Stomach (tissue), 4 donors: Measurements from ENCODE around the gene SLC31A1.

Source experiments
- EP300 ChIP-seq: sonication (generic); formaldehyde crosslinking; IDR thresholded peaks from one replicate; pipeline ENCODE4 v1.6.1; 2017; ENCODE audit warnings: antibody characterized with exemption
- POLR2A ChIP-seq, 4 donors: fragments of 450-650 bp; IDR thresholded peaks; one replicate each; pipeline ENCODE4 v1.6.1; 2016; ENCODE audit warnings: antibody characterized with exemption in 4 of 4, control low read depth in 2 of 4, mild to moderate bottlenecking in 1 of 4, moderate library complexity in 1 of 4
- POLR2AphosphoS5 ChIP-seq, 3 donors: sonication (generic); formaldehyde crosslinking; IDR thresholded peaks; one replicate each; pipeline ENCODE4 v1.6.1; 2016; ENCODE audit warnings: antibody characterized with exemption in 3 of 3
- TF ChIP-seq, protein P1 (sequence below), 7 experiments: fragments of 450-650 bp in 4 of 7; fragments of 200-600 bp in 3 of 7; sonication (generic) in 3 of 7; IDR thresholded peaks; one replicate each; pipeline ENCODE4 v1.5.1; 2016 to 2019; ENCODE audit warnings: antibody characterized with exemption in 7 of 7, control low read depth in 2 of 7, mild to moderate bottlenecking in 1 of 7

DNA sequence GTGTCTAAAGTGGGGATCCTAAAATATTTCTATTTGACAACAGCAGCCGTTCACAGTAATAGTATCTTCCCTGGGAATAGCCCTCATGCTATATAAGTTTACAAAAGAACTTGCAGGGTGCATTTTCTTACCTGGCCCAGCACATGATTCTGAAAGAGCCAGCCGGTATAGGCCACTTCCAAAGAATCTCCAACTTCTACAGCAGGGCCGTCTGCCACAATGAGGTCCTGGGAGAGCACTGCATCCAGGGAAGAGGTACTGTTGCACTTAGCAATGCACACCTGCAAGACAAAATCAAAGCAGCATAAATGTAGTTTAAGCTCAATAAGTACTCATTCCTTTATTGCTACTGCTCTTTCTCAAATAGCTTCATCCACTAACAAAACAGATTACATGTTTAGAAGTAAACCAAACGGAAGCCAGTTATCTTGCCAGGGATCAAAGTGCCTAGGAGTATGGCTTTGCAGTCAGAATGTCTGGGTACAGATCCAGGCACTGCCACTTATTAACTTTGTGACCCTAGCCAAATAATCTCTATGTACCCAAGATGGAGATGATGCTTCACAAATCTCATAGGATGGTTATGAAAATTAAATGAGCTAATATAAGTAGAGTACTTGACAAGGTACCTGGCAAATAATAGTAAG is 21.5 kb upstream of the SLC31A1 start:
- no peak for TF ChIP-seq POLR2A (IDR thresholded peaks at IDR 0.05)
- TF ChIP-seq, protein P1, sequence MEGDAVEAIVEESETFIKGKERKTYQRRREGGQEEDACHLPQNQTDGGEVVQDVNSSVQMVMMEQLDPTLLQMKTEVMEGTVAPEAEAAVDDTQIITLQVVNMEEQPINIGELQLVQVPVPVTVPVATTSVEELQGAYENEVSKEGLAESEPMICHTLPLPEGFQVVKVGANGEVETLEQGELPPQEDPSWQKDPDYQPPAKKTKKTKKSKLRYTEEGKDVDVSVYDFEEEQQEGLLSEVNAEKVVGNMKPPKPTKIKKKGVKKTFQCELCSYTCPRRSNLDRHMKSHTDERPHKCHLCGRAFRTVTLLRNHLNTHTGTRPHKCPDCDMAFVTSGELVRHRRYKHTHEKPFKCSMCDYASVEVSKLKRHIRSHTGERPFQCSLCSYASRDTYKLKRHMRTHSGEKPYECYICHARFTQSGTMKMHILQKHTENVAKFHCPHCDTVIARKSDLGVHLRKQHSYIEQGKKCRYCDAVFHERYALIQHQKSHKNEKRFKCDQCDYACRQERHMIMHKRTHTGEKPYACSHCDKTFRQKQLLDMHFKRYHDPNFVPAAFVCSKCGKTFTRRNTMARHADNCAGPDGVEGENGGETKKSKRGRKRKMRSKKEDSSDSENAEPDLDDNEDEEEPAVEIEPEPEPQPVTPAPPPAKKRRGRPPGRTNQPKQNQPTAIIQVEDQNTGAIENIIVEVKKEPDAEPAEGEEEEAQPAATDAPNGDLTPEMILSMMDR (IDR thresholded peaks at IDR 0.05), result no peak
- TF ChIP-seq POLR2AphosphoS5 (IDR thresholded peaks at IDR 0.05), result no peak
- TF ChIP-seq EP300, result no peak
